GM23338 (cell line): ENCODE results near the gene CCDC157.

ENCODE experiments used
- CTCF ChIP-seq, 2 experiments: fragments of 200-600 bp in 1 of 2; sonication (generic) in 1 of 2; conservative IDR thresholded peaks; 2 replicates each; pipeline versions ENCODE4 v1.5.1 to v1.6.1; 2016 to 2017; ENCODE audit warnings: antibody characterized with exemption in 2 of 2, low read depth in 2 of 2, mild to moderate bottlenecking in 2 of 2, moderate library complexity in 1 of 2
- POLR2AphosphoS5 ChIP-seq: IDR thresholded peaks from 2 replicates; pipeline ENCODE4 v1.6.1; 2016; ENCODE audit warnings: antibody characterized with exemption, low read depth

- TF ChIP-seq CTCF (conservative IDR thresholded peaks at IDR 0.05; ENCODE audit: low read depth in 2 of 2) (no peak), POLR2AphosphoS5 (no peak)
Measured at GRCh38 chr22:30357650-30358215, 926 bp downstream of the CCDC157 start.
